H1 (cell line): ENCODE results near the gene KCNQ1OT1. TPM values are rescaled to one million over a fixed set of nuclear protein-coding genes. Genes with fewer than 3 reads are reported as not detected.

Source experiments
- CTCF ChIA-PET: fragments of 300-600 bp; sonication (Branson Sonifier 250); formaldehyde crosslinking; loops from one replicate; lab custom pipeline; 2021; ENCODE audit not compliant: partially characterized antibody; lab: Charles Lee
- POLR2A ChIA-PET: fragments of 300-600 bp; sonication (Branson Sonifier 250); formaldehyde crosslinking; loops from one replicate; lab custom pipeline; 2021; ENCODE audit warnings: inconsistent platforms; ENCODE audit not compliant: partially characterized antibody; lab: Charles Lee
- DNase-seq, 2 experiments: peaks; one replicate each; pipeline versions ENCODE4 v3.0.0 to v3.0.0-alpha.2; 2010 to 2022; ENCODE audit warnings: low spot score in 2 of 2, low read depth in 1 of 2, mixed read lengths in 1 of 2
- FAIRE-seq: peaks from 2 replicates; lab custom pipeline; 2011; peaks lifted over from hg19 to GRCh38; lab: Jason Lieb, UNC
- H2AFZ ChIP-seq: 2 replicates; pipeline ENCODE4 v1.8.1; 2012; ENCODE audit warnings: low read length, inconsistent platforms
- H2AK5ac ChIP-seq: 2 replicates; pipeline ENCODE4 v1.6.1; 2013; ENCODE audit warnings: low read depth, low read length
- H2BK120ac ChIP-seq: replicated peaks from 2 replicates; pipeline ENCODE3; 2013; ENCODE audit warnings: low read depth, low read length, inconsistent platforms
- H2BK12ac ChIP-seq: 2 replicates; pipeline ENCODE4 v1.6.1; 2013; ENCODE audit warnings: low read depth, low read length
- H2BK15ac ChIP-seq: 2 replicates; pipeline ENCODE4 v1.6.1; 2013; ENCODE audit warnings: low read length
- H2BK20ac ChIP-seq: 2 replicates; pipeline ENCODE4 v1.6.1; 2013; ENCODE audit warnings: low read length
- H2BK5ac ChIP-seq: 2 replicates; pipeline ENCODE4 v1.6.1; 2013; ENCODE audit warnings: low read depth, low read length
- H3K14ac ChIP-seq: 2 replicates; pipeline ENCODE4 v1.6.1; 2013; ENCODE audit warnings: inconsistent platforms; ENCODE audit not compliant: insufficient read length
- H3K18ac ChIP-seq: 2 replicates; pipeline ENCODE4 v1.6.1; 2013; ENCODE audit warnings: low read length; ENCODE audit errors: extremely low read depth
- H3K23ac ChIP-seq: 2 replicates; pipeline ENCODE4 v1.6.1; 2013; ENCODE audit warnings: inconsistent platforms; ENCODE audit not compliant: insufficient read length
- H3K23me2 ChIP-seq: 2 replicates; pipeline ENCODE4 v1.6.1; 2013; ENCODE audit warnings: low read depth, low read length
- H3K27ac ChIP-seq: 2 replicates; pipeline ENCODE4 v1.6.1; 2011; ENCODE audit warnings: low read depth, low read length, inconsistent platforms
- H3K27me3 ChIP-seq, 4 experiments: replicated peaks in 1 of 4; 1 replicate in 1 of 4; 2 replicates in 3 of 4; pipeline versions ENCODE4 v1.6.1 to v1.8.1; 2011 to 2013; ENCODE audit warnings: low read length in 3 of 4, mild to moderate bottlenecking in 3 of 4, inconsistent platforms in 2 of 4, mixed read lengths in 2 of 4, moderate library complexity in 1 of 4; ENCODE audit not compliant: control insufficient read depth in 3 of 4, insufficient read depth in 3 of 4; ENCODE audit errors: extremely low read depth in 1 of 4
- H3K36me3 ChIP-seq, 4 experiments: 2 replicates each; pipeline versions ENCODE4 v1.6.1 to v1.8.1; 2011 to 2013; ENCODE audit warnings: mild to moderate bottlenecking in 4 of 4, low read length in 3 of 4, moderate library complexity in 2 of 4, control low read depth in 1 of 4, inconsistent platforms in 1 of 4; ENCODE audit not compliant: insufficient read depth in 4 of 4, control insufficient read depth in 2 of 4
- H3K4ac ChIP-seq: replicated peaks from 2 replicates; pipeline ENCODE3; 2013; ENCODE audit warnings: low read length, low read depth, mixed read lengths, inconsistent platforms; ENCODE audit not compliant: insufficient read length
- H3K4me1 ChIP-seq, 4 experiments: replicated peaks in 1 of 4; 1 replicate in 1 of 4; 2 replicates in 3 of 4; pipeline versions ENCODE4 v1.6.1 to v1.8.1; 2011 to 2013; ENCODE audit warnings: low read length in 3 of 4, inconsistent platforms in 2 of 4, mixed read lengths in 1 of 4; ENCODE audit not compliant: insufficient read depth in 4 of 4, control insufficient read depth in 3 of 4
- H3K4me2 ChIP-seq, 2 experiments: 2 replicates each; pipeline versions ENCODE4 v1.6.1 to v1.8.1; 2011 to 2013; ENCODE audit warnings: low read depth in 2 of 2, low read length in 2 of 2, control low read depth in 1 of 2, inconsistent platforms in 1 of 2, mild to moderate bottlenecking in 1 of 2; ENCODE audit not compliant: insufficient read depth in 1 of 2
- H3K4me3 ChIP-seq, 4 experiments: fragments of 200-600, 300-600 bp in 1 of 4; sonication (generic), shearing (Covaris generic), sonication (Bioruptor Twin) in 1 of 4; 2 replicates each; pipeline versions ENCODE4 v1.5.1 to v1.8.1; 2011 to 2016; ENCODE audit warnings: low read length in 4 of 4, low read depth in 3 of 4, control low read depth in 2 of 4, inconsistent platforms in 2 of 4, mild to moderate bottlenecking in 2 of 4, mixed read lengths in 1 of 4, moderate library complexity in 1 of 4; ENCODE audit not compliant: insufficient read depth in 2 of 4; ENCODE audit errors: extremely low read depth in 1 of 4
- H3K56ac ChIP-seq: replicated peaks from 2 replicates; pipeline ENCODE3; 2013; ENCODE audit warnings: low read depth, mild to moderate bottlenecking, mixed read lengths, low read length, inconsistent platforms; ENCODE audit not compliant: insufficient read length
- H3K79me1 ChIP-seq: 2 replicates; pipeline ENCODE4 v1.6.1; 2013; ENCODE audit warnings: low read depth, low read length, control low read depth
- H3K79me2 ChIP-seq, 2 experiments: 2 replicates each; pipeline versions ENCODE4 v1.6.1 to v1.8.1; 2012 to 2013; ENCODE audit warnings: low read length in 2 of 2, mild to moderate bottlenecking in 2 of 2, inconsistent platforms in 1 of 2; ENCODE audit not compliant: insufficient read depth in 2 of 2, control insufficient read depth in 1 of 2
- H3K9ac ChIP-seq, 4 experiments: replicated peaks in 1 of 4; 1 replicate in 1 of 4; 2 replicates in 3 of 4; pipeline versions ENCODE4 v1.6.1 to v1.8.1; 2011 to 2013; ENCODE audit warnings: low read depth in 3 of 4, low read length in 3 of 4, control low read depth in 2 of 4, mild to moderate bottlenecking in 2 of 4, moderate library complexity in 2 of 4, inconsistent platforms in 1 of 4; ENCODE audit errors: extremely low read depth in 1 of 4
- H3K9me3 ChIP-seq, 2 experiments: 2 replicates each; pipeline versions ENCODE4 v1.6.1 to v1.8.1; 2012 to 2013; ENCODE audit warnings: mild to moderate bottlenecking in 2 of 2, moderate library complexity in 2 of 2, control low read depth in 1 of 2, inconsistent platforms in 1 of 2, low read depth in 1 of 2, low read length in 1 of 2, mixed read lengths in 1 of 2; ENCODE audit not compliant: insufficient read depth in 2 of 2
- H4K20me1 ChIP-seq, 2 experiments: replicated peaks in 1 of 2; 2 replicates each; pipeline versions ENCODE3 to v1.8.1; 2011 to 2013; ENCODE audit warnings: inconsistent platforms in 2 of 2, low read length in 2 of 2, mild to moderate bottlenecking in 1 of 2; ENCODE audit not compliant: insufficient read depth in 2 of 2, control insufficient read depth in 1 of 2
- H4K5ac ChIP-seq: 2 replicates; pipeline ENCODE4 v1.6.1; 2013; ENCODE audit warnings: low read length, low read depth, mixed read lengths, inconsistent platforms; ENCODE audit not compliant: insufficient read length
- H4K8ac ChIP-seq: 2 replicates; pipeline ENCODE4 v1.8.0; 2013; ENCODE audit warnings: mild to moderate bottlenecking, moderate library complexity, low read length, inconsistent platforms; ENCODE audit not compliant: insufficient read depth; ENCODE audit errors: extremely low read depth
- H4K91ac ChIP-seq: replicated peaks from 2 replicates; pipeline ENCODE3; 2013; ENCODE audit warnings: low read length, mixed read lengths, inconsistent platforms; ENCODE audit not compliant: insufficient read length
- E2F6 ChIP-seq: IDR thresholded peaks from 2 replicates; pipeline ENCODE4 v1.6.1; 2012; ENCODE audit warnings: inconsistent platforms
- EZH2 ChIP-seq: fragments of 200-600 bp; sonication (generic); IDR thresholded peaks from 2 replicates; pipeline ENCODE4 v1.7.1; 2012; ENCODE audit warnings: low read depth, mild to moderate bottlenecking, moderate library complexity, low read length, inconsistent platforms; ENCODE audit not compliant: severe bottlenecking
- FOSL1 ChIP-seq: IDR thresholded peaks from 2 replicates; pipeline ENCODE4 v1.6.1; 2011; ENCODE audit warnings: mild to moderate bottlenecking, low read depth, low read length, moderate library complexity; ENCODE audit not compliant: insufficient read depth
- KDM4A ChIP-seq: IDR thresholded peaks from one replicate; pipeline ENCODE4 v1.7.1; 2012; ENCODE audit warnings: low read depth, mild to moderate bottlenecking, moderate library complexity, low read length, inconsistent platforms; ENCODE audit not compliant: severe bottlenecking
- KDM5A ChIP-seq: fragments of 200-600 bp; IDR thresholded peaks from 2 replicates; pipeline ENCODE4 v1.7.1; 2012; ENCODE audit warnings: mild to moderate bottlenecking, low read length, inconsistent platforms, mixed read lengths
- POU5F1 ChIP-seq: IDR thresholded peaks from 2 replicates; pipeline ENCODE4 v1.6.1; 2011; ENCODE audit warnings: low read depth, mild to moderate bottlenecking, low read length, moderate library complexity
- RFX5 ChIP-seq: IDR thresholded peaks from 2 replicates; pipeline ENCODE4 v1.6.1; 2011; ENCODE audit warnings: low read depth, low read length, improper control_type of control experiment, borderline replicate concordance
- RNF2 ChIP-seq: fragments of 200-900, 300-1000 bp; sonication (generic); IDR thresholded peaks from 2 replicates; pipeline ENCODE4 v1.7.1; 2016; ENCODE audit warnings: borderline replicate concordance, low read depth, mild to moderate bottlenecking, antibody characterized with exemption, low read length; ENCODE audit not compliant: poor library complexity, severe bottlenecking; ENCODE audit errors: missing control alignments
- SAP30 ChIP-seq: fragments of 300-600 bp; sonication (generic); IDR thresholded peaks from 2 replicates; pipeline ENCODE4 v1.7.1; 2012; ENCODE audit warnings: low read length, moderate library complexity, mild to moderate bottlenecking, inconsistent platforms; ENCODE audit not compliant: insufficient read depth, insufficient replicate concordance
- TEAD4 ChIP-seq: IDR thresholded peaks from 2 replicates; pipeline ENCODE4 v1.6.1; 2012; ENCODE audit warnings: low read depth, low read length, inconsistent platforms, mixed read lengths
- WGBS, 2 experiments: shearing (Covaris generic) in 1 of 2; methylation state at CpG; one replicate each; pipeline versions ENCODE4 v1.1.6 to v1.1.7; 2013 to 2015; ENCODE audit warnings: low lambda C conversion rate in 2 of 2, mixed read lengths in 2 of 2, inconsistent platforms in 1 of 2, low coverage in 1 of 2, missing lambda C conversion rate in 1 of 2; ENCODE audit not compliant: insufficient replicate concordance in 2 of 2, insufficient coverage in 1 of 2, insufficient read length in 1 of 2; ENCODE audit errors: extremely low coverage in 1 of 2, missing lambda C conversion rate in 1 of 2; 5-methylcytosine and 5-hydroxymethylcytosine counted together
- polyA plus RNA-seq, 7 experiments: library from polyadenylated mRNA; depleted of rRNA in 3 of 7; stranded (reverse) in 5 of 7; unstranded in 2 of 7; fragments of >200 nt in 5 of 7; fragments of 200-250 nt in 2 of 7; gene quantifications; 1 replicate in 5 of 7; 2 replicates in 1 of 7; 4 replicates in 1 of 7; pipeline versions ENCODE4 v1.2.1 to v1.2.3, GENCODE V29; 2011 to 2013; ENCODE audit warnings: missing spikeins in 2 of 7, mixed read lengths in 2 of 7
- total RNA-seq: library from RNA; stranded (reverse); fragmentation: NEBNext Ultra II Directional; extraction: Animal tissue kit (Norgen Biotek cat#: 25700); gene quantifications from 2 replicates; pipeline ENCODE4 v1.2.1, GENCODE V29; 2021

Gene KCNQ1OT1
- total and polyA plus RNA-seq, 2 of the 8 experiments (the other 6 are each of a cell fraction or from before 2014, with no cell fraction given): 0.21 to 1.2 TPM

- Histone ChIP-seq H3K4me3 (no peak overlapping the region), H3K27ac (no peak overlapping the region), H2AFZ (no peak overlapping the region), H4K5ac (no peak overlapping the region), H3K4me1 (no peaks in the 10 kb centered on the region), H4K20me1 (peaks cover 0 to 15% of the 10 kb centered on the region in 2 experiments), H2BK20ac (no peak overlapping the region), H3K9me3 (peaks cover 6 to 12% of the 10 kb centered on the region in 2 experiments; a peak in 2 of 4 replicates), H3K4ac (no peak overlapping the region), H3K79me2 (no peaks in the 10 kb centered on the region), H4K91ac (no peak overlapping the region), H3K14ac (no peak overlapping the region), H3K4me2 (no peak overlapping the region), H2BK5ac (no peak overlapping the region), H3K9ac (no peak overlapping the region), H2BK15ac (no peak overlapping the region), H3K27me3 (peaks cover 42 to 99% (median 85%) of the 10 kb centered on the region in 4 experiments), H3K79me1 (no peaks in the 10 kb centered on the region), H3K23me2 (peaks cover under 1% of the 10 kb centered on the region; the same call in 1 of the 2 replicates), H2AK5ac (no peak overlapping the region), H2BK12ac (no peak overlapping the region), H2BK120ac (no peak overlapping the region), H3K23ac (no peak overlapping the region), H3K18ac (no peak overlapping the region), H4K8ac (no peak overlapping the region), H3K36me3 (no peaks in the 10 kb centered on the region), H3K56ac (no peak overlapping the region)
- DNase-seq (no peak), FAIRE-seq (no peak)
- ChIA-PET CTCF (no interaction called here), POLR2A (no interaction called here)
- TF ChIP-seq FOSL1 (no peak), POU5F1 (no peak), E2F6 (no peak), KDM5A (no peak), KDM4A (no peak), RNF2 (no peak), EZH2 (no peak), RFX5 (no peak), TEAD4 (no peak), SAP30 (no peak)
- 86% methylated on average over 12 of the region's 12 CpGs; no CpG with 5 or more reads in 1 of the 2 experiments for WGBS, 2 experiments
These were observed 110.3 kb downstream of the KCNQ1OT1 start for GRCh38 chr11:2589538-2589934.
